22Rv1 (cell line): ENCODE results near the gene PHF13.
"Not testable (repeated sequence)": the region's sequence is repeated elsewhere in the genome, so short reads cannot be mapped to it uniquely, and the experiment has no call there.

Source experiments
- H3K27ac ChIP-seq: fragments of 450-650 bp; 2 replicates; pipeline ENCODE4 v1.5.1; 2017
- ZFX ChIP-seq: fragments of 450-650 bp; IDR thresholded peaks from 2 replicates; pipeline ENCODE4 v1.6.1; 2017; ENCODE audit warnings: antibody characterized with exemption, borderline replicate concordance
- TF ChIP-seq, protein P1 (sequence below): fragments of 450-650 bp; IDR thresholded peaks from 2 replicates; pipeline ENCODE4 v1.5.1; 2017; ENCODE audit warnings: mild to moderate bottlenecking

PHF13 gene

GRCh38 chr1:6648556-6648955 lies 35.0 kb downstream of the PHF13 start:
- TF ChIP-seq ZFX, result no peak
- TF ChIP-seq, protein P1, sequence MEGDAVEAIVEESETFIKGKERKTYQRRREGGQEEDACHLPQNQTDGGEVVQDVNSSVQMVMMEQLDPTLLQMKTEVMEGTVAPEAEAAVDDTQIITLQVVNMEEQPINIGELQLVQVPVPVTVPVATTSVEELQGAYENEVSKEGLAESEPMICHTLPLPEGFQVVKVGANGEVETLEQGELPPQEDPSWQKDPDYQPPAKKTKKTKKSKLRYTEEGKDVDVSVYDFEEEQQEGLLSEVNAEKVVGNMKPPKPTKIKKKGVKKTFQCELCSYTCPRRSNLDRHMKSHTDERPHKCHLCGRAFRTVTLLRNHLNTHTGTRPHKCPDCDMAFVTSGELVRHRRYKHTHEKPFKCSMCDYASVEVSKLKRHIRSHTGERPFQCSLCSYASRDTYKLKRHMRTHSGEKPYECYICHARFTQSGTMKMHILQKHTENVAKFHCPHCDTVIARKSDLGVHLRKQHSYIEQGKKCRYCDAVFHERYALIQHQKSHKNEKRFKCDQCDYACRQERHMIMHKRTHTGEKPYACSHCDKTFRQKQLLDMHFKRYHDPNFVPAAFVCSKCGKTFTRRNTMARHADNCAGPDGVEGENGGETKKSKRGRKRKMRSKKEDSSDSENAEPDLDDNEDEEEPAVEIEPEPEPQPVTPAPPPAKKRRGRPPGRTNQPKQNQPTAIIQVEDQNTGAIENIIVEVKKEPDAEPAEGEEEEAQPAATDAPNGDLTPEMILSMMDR, result no peak

GRCh38 chr1:6651909-6652308 lies 38.4 kb downstream of the PHF13 start:
- H3K27ac ChIP-seq, result no peak overlapping the region
- TF ChIP-seq, protein P1, result no peak
- no peak for TF ChIP-seq ZFX

More at GRCh38 chr1:6648556-6648955, 35.0 kb downstream of the PHF13 start:
- H3K27ac ChIP-seq, result no peak overlapping the region

DNA sequence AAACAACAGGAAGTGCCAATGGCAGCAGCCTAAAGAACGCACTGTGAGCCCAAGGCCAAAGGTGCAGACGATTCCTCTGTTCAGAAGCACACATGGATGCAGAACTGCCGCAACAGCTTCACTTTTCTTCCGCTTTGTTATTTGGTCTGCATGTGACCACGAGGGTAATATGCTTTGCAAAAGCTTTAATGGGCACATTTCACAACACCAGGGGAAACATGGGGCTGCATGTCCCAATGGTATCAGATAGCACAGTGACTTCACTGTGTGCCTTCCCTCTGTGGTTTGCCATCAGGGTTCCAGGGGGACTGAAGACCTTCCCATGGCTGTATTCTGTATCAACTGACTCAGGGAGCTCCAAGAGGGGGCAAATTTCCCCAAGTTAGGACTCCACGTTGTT lies 39.5 kb downstream of the PHF13 start:
- no peak overlapping the region for H3K27ac ChIP-seq

GRCh38 chr1:6653436-6654290 lies 40.1 kb downstream of the PHF13 start:
- TF ChIP-seq, protein P1, result no peak
- TF ChIP-seq ZFX, result no peak
- no peak overlapping the region for H3K27ac ChIP-seq

More for the DNA sequence above, 39.5 kb downstream of the PHF13 start:
- TF ChIP-seq, protein P1, result no peak
- TF ChIP-seq ZFX, result no peak

GRCh38 chr1:6657138-6657537 lies 43.6 kb downstream of the PHF13 start:
- TF ChIP-seq ZFX, result no peak
- TF ChIP-seq, protein P1, result no peak

DNA sequence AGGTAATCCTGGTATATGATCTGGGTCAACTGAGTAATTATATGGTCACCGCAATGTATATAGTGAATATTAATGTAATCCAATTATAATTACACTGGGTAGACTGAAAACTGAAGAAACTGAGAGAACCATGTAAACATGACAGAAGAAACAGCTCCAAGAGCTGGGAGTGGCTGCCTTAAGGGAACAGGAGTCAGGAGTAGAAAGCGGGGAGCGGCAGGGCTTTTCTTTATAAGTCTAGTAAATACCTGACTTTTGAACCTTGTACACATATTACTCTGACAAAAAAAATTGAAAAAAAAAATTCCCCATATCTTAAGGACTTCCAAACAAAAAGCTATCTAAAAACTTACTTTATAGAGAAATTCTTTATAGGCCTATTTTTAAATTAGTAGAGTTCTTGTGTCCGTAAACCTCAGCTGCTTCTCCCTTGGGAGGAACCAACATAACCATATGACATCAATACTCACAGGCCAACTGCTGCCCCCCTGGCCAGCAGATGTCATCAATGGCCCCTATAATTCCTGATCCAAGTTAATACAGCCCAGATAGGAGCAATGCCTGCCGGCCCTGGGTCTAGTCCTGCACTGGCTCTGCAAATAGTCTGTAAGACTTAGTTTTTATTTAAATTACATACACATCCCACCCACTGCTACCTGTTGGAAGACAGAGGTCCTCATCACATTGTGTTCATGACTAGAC lies 45.0 kb downstream of the PHF13 start:
- no peak for TF ChIP-seq ZFX
- TF ChIP-seq, protein P1, result no peak
- H3K27ac ChIP-seq, result no peak overlapping the region

More at GRCh38 chr1:6657138-6657537, 43.6 kb downstream of the PHF13 start:
- H3K27ac ChIP-seq, result no peak overlapping the region

DNA sequence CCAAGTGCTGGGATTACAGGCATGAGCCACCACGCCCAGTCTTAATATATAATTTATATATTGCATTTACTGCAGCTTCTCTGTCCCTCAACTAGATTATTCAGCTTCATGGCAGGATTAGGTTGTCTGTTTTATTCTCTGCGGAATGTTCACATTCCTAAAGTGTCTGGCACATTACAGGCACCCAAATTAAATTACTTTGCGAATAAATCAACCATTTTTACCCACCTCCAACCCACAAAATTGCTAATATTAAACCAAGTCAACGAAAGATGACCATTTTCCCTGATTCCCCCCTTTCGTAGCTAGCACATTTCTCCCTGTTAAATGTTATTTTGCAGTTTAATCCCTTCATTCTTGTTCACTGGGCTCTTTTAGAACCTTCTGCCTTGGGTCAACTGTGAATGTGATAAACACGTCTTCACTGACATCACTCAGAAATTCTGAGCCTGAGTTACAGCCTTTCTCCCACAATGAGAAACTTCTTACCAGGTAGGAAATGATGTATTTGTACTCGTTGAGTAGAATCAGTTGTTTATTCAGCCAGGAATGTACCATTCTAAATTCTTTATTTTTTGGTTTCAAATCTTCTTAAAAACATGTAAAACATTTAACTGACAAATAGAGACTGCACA lies 47.0 kb downstream of the PHF13 start:
- no peak overlapping the region for H3K27ac ChIP-seq
- TF ChIP-seq ZFX, result no peak
- TF ChIP-seq, protein P1, result no peak

DNA sequence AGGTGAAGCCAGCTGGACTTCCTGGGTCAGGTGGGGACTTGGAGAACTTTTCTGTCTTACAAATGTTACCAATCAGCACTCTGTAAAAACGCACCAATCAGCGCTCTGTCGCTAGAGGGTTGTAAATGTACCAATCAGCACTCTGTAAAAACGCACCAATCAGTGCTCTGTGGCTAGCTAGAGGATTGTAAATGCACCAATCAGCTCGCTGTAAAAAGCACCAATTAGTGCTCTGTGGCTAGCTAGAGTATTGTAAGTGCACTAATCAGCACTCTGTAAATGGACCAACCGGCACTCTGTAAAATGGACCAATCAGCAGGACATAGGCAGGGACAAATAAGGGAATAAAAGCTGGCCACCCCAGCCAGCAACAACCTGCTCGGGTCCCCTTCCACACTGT lies 48.9 kb downstream of the PHF13 start:
- not testable (repeated sequence) for H3K27ac ChIP-seq
